ACHN (cell line): ENCODE measurements around the gene UBC.
A peak's percentile ranks its signal among the peaks of the same experiment; 100 is the strongest.
"Not testable (repeated sequence)": the region's sequence is repeated elsewhere in the genome, so short reads cannot be mapped to it uniquely, and the experiment has no call there.

Experiments used
- DNase-seq: peaks from one replicate; pipeline ENCODE4 v3.0.0-alpha.2; 2015
- in situ Hi-C: cut with HindIII; loops from 2 replicates; pipeline ENCODE4 v1.10.0; 2017; ENCODE audit warnings: low sequenced_read_pairs, low pct_ligation_motif_present, low pct_unique_long_range_greater_than_20kb

Gene UBC

GRCh38 chr12:124939079-124939420 lies 24.6 kb upstream of the UBC start:
- in situ Hi-C loops = no loop called here
- peak; percentile 98 for DNase-seq

GRCh38 chr12:124938587-124938986 lies 24.1 kb upstream of the UBC start:
- in situ Hi-C loops = no loop called here
- peak; percentile 70 for DNase-seq

- DNase-seq = peak; percentile 23
- in situ Hi-C loops = no loop called here
These were observed 23.7 kb upstream of the UBC start for GRCh38 chr12:124938108-124938507.

GRCh38 chr12:124931528-124931927 lies 17.1 kb upstream of the UBC start:
- in situ Hi-C loops, DNase-seq: not testable (repeated sequence)

GRCh38 chr12:124930586-124930985 lies 16.1 kb upstream of the UBC start:
- in situ Hi-C loops = no loop called here
- no peak for DNase-seq

GRCh38 chr12:124929649-124930419 lies 15.4 kb upstream of the UBC start:
- in situ Hi-C loops = no loop called here
- no peak for DNase-seq

- in situ Hi-C loops = no loop called here
- no peak for DNase-seq
These were observed 14.6 kb upstream of the UBC start for GRCh38 chr12:124928912-124929530.

- in situ Hi-C loops = no loop called here
- DNase-seq = peak; percentile 99
These were observed 13.9 kb upstream of the UBC start for GRCh38 chr12:124928095-124928911.

- in situ Hi-C loops = no loop called here
- peak; percentile 97 for DNase-seq
These were observed 13.0 kb upstream of the UBC start for GRCh38 chr12:124927201-124928094.

GRCh38 chr12:124925782-124926181 lies 11.3 kb upstream of the UBC start:
- in situ Hi-C loops, DNase-seq: not testable (repeated sequence)

GRCh38 chr12:124925117-124925516 lies 10.7 kb upstream of the UBC start:
- in situ Hi-C loops = no loop called here
- DNase-seq = no peak

GRCh38 chr12:124923905-124924734 lies 9.7 kb upstream of the UBC start:
- no peak for DNase-seq

GRCh38 chr12:124921200-124922031 lies 7.0 kb upstream of the UBC start:
- DNase-seq = peak; percentile 70
- in situ Hi-C loops = no loop called here

More at GRCh38 chr12:124923905-124924734, 9.7 kb upstream of the UBC start:
- in situ Hi-C loops = no loop called here

GRCh38 chr12:124920353-124920935 lies 6.0 kb upstream of the UBC start:
- in situ Hi-C loops = no loop called here
- no peak for DNase-seq

- peak; percentile 73 for DNase-seq
- in situ Hi-C loops = no loop called here
These were observed 5.3 kb upstream of the UBC start for GRCh38 chr12:124919521-124920352.

GRCh38 chr12:124918622-124918988 lies 4.2 kb upstream of the UBC start:
- in situ Hi-C loops = not testable (repeated sequence)

More at GRCh38 chr12:124918622-124918988, 4.2 kb upstream of the UBC start:
- not testable (repeated sequence) for DNase-seq
